Gastrocnemius medialis (tissue), 4 donors: ENCODE data around the gene GRIK2. TPM values are rescaled to one million over a fixed set of nuclear protein-coding genes. Genes with fewer than 3 reads are reported as not detected.

ENCODE experiments used
- ATAC-seq, 2 donors: fragments of 150-250 bp; one replicate each; pipeline ENCODE4 v1.9.1; 2016
- DNase-seq, 2 donors: peaks; one replicate each; pipeline ENCODE4 v3.0.0-alpha.2; 2019
- H3K27ac ChIP-seq, 4 donors: fragments of 200-600 bp; sonication (generic); 1 replicate in 1 of 4; 2 replicates in 3 of 4; pipeline ENCODE4 v1.5.1; 2016 to 2018; ENCODE audit warnings: mild to moderate bottlenecking in 2 of 4, moderate library complexity in 1 of 4
- H3K27me3 ChIP-seq, 3 donors: fragments of 200-600 bp; sonication (generic) in 2 of 3; 1 replicate in 1 of 3; 2 replicates in 2 of 3; pipeline versions ENCODE4 v1.5.1 to v1.6.0; 2016 to 2019; ENCODE audit warnings: mild to moderate bottlenecking in 1 of 3, moderate library complexity in 1 of 3
- H3K36me3 ChIP-seq, 2 donors: fragments of 200-600 bp; sonication (generic) in 1 of 2; one replicate each; pipeline ENCODE4 v1.5.1; 2017 to 2018
- H3K4me1 ChIP-seq, 2 donors: fragments of 200-600 bp; sonication (generic) in 1 of 2; one replicate each; pipeline ENCODE4 v1.5.1; 2016 to 2017; ENCODE audit warnings: mild to moderate bottlenecking in 2 of 2
- H3K4me3 ChIP-seq, 4 donors: fragments of 200-600 bp; sonication (generic) in 3 of 4; 1 replicate in 1 of 4; 2 replicates in 3 of 4; pipeline ENCODE4 v1.5.1; 2016 to 2019; ENCODE audit warnings: mild to moderate bottlenecking in 2 of 4
- H3K9me3 ChIP-seq, 3 donors: fragments of 200-600 bp; sonication (generic) in 2 of 3; 1 replicate in 1 of 3; 2 replicates in 2 of 3; pipeline ENCODE4 v1.5.1; 2016 to 2019
- POLR2A ChIP-seq, 2 donors: fragments of 450-650 bp; IDR thresholded peaks; one replicate each; pipeline ENCODE4 v1.6.1; 2017; ENCODE audit warnings: antibody characterized with exemption in 2 of 2, mild to moderate bottlenecking in 2 of 2, moderate library complexity in 2 of 2
- in situ Hi-C, 4 donors: fragments of 200-750 bp; cut with MboI; loops; one replicate each; pipeline versions ENCODE4 v1.15.0 to v1.8.0; 2017; ENCODE audit warnings: low sequenced_read_pairs in 4 of 4
- intact Hi-C: fragments of 100-400 bp; cut with DNase I; formaldehyde crosslinking; loops from one replicate; pipeline ENCODE4 v1.15.1; 2023; ENCODE audit warnings: low total_unique reads
- total RNA-seq, 4 donors: library from RNA; depleted of rRNA; stranded (reverse); fragments of >200 nt; gene quantifications; one replicate each; pipeline versions ENCODE4 v1.1.0 to v1.2.3, GENCODE V29; 2016
- TF ChIP-seq, protein P1 (sequence below), 5 experiments: fragments of 450-650 bp in 3 of 5; fragments of 200-600 bp in 2 of 5; sonication (generic) in 2 of 5; IDR thresholded peaks in 4 of 5; conservative IDR thresholded peaks in 1 of 5; 1 replicate in 4 of 5; 2 replicates in 1 of 5; pipeline ENCODE4 v1.5.1; 2016 to 2019; ENCODE audit warnings: antibody characterized with exemption in 5 of 5, mild to moderate bottlenecking in 3 of 5, moderate library complexity in 3 of 5

The GRIK2 gene
- total RNA-seq, 4 donors from 2014 or later, result 0.39 to 5.1 (median 0.79) TPM

DNA sequence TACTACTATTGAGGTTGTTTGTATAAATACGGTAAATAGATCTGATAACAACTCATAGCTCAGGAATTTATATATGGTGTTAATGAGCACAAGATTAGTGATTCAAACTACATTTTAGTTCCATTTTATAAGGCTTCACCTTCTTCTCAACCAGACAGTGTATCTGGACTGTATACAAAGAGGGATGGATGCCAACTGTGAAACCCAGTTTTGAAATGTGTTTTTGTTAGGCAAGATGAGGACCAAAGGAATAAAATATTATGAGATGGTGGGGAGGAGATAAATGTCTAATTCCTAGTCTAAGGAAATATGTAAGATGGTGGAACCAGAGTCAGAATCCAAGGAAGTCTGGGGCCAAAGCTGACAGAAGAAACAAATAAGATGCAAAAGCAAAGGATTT is 329.0 kb downstream of the GRIK2 start:
- TF ChIP-seq, protein P1, sequence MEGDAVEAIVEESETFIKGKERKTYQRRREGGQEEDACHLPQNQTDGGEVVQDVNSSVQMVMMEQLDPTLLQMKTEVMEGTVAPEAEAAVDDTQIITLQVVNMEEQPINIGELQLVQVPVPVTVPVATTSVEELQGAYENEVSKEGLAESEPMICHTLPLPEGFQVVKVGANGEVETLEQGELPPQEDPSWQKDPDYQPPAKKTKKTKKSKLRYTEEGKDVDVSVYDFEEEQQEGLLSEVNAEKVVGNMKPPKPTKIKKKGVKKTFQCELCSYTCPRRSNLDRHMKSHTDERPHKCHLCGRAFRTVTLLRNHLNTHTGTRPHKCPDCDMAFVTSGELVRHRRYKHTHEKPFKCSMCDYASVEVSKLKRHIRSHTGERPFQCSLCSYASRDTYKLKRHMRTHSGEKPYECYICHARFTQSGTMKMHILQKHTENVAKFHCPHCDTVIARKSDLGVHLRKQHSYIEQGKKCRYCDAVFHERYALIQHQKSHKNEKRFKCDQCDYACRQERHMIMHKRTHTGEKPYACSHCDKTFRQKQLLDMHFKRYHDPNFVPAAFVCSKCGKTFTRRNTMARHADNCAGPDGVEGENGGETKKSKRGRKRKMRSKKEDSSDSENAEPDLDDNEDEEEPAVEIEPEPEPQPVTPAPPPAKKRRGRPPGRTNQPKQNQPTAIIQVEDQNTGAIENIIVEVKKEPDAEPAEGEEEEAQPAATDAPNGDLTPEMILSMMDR (IDR thresholded peaks at IDR 0.05 in 4 of 5, conservative IDR thresholded peaks at IDR 0.05 in 1 of 5), result no peak
- no peak for TF ChIP-seq POLR2A (IDR thresholded peaks at IDR 0.05)
- no peak overlapping the region for H3K27ac ChIP-seq
- ATAC-seq, result no peak
- H3K27me3 ChIP-seq, result no peaks in the 10 kb centered on the region
- intact Hi-C loops, result no loop called here
- no peak for DNase-seq
- H3K4me3 ChIP-seq, result no peak overlapping the region
- no peaks in the 10 kb centered on the region for H3K36me3 ChIP-seq
- H3K4me1 ChIP-seq, result no peaks in the 10 kb centered on the region
- in situ Hi-C loops, result no loop called here
- no peaks in the 10 kb centered on the region for H3K9me3 ChIP-seq

DNA sequence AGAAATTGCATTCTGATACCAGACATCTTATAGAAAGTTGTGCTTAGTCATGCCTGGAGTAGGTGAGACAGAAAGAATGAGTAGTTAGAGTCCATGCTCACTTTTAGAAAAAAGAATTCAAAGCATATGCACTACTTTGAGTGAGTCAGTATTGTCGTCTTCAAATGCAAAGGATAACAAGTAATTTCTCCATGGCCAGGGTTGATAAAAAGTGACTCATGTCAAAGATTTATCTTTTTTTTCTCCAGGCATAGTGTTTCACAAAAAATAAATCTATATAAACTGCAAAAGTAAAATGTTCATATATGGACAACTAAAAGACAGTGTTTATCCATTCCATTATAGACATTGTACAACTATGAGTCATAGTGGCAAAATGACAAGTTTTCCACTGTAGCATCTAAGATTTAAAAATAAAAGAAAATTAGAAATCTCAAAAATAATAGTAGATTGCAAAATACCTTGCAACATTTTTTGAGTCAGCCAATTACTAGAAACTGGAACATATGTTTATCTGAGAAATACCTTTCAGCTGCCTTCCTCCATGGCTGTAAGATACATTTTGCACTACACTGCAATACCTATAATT is 329.6 kb downstream of the GRIK2 start:
- TF ChIP-seq, protein P1 (IDR thresholded peaks at IDR 0.05 in 4 of 5, conservative IDR thresholded peaks at IDR 0.05 in 1 of 5), result no peak
- no peak for TF ChIP-seq POLR2A (IDR thresholded peaks at IDR 0.05)
- no peak overlapping the region for H3K27ac ChIP-seq
- H3K36me3 ChIP-seq, result no peaks in the 10 kb centered on the region
- no peaks in the 10 kb centered on the region for H3K4me1 ChIP-seq
- ATAC-seq (no peak), DNase-seq (no peak)
- H3K9me3 ChIP-seq, result no peaks in the 10 kb centered on the region
- intact Hi-C loops (no loop called here), in situ Hi-C loops (no loop called here)
- no peak overlapping the region for H3K4me3 ChIP-seq
- H3K27me3 ChIP-seq, result no peaks in the 10 kb centered on the region

DNA sequence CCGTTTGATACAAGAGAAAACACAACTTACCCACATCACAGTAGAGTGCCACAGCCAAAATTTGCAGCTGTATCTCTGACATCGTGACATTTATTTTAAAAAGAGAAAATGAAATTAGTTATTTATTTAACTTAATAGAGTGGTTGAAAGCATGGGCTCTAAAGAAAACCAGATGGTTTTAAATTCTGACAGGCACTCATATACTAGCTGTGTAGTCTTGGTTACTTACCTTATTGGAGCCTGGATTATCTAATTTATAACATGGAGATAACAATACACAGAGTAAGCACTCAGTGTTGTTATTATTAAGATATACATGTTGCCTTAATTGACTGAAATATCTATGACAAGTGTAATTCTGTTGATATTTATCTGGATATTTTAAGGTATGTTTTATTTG is 334.9 kb downstream of the GRIK2 start:
- H3K27ac ChIP-seq, result no peak overlapping the region
- ATAC-seq (no peak), DNase-seq (no peak)
- in situ Hi-C loops (no loop called here), intact Hi-C loops (no loop called here)
- H3K36me3 ChIP-seq, result no peaks in the 10 kb centered on the region
- H3K4me1 ChIP-seq, result no peaks in the 10 kb centered on the region
- H3K4me3 ChIP-seq, result no peak overlapping the region
- no peaks in the 10 kb centered on the region for H3K27me3 ChIP-seq
- TF ChIP-seq POLR2A (IDR thresholded peaks at IDR 0.05), result no peak
- TF ChIP-seq, protein P1 (IDR thresholded peaks at IDR 0.05 in 4 of 5, conservative IDR thresholded peaks at IDR 0.05 in 1 of 5), result no peak
- H3K9me3 ChIP-seq, result no peaks in the 10 kb centered on the region

DNA sequence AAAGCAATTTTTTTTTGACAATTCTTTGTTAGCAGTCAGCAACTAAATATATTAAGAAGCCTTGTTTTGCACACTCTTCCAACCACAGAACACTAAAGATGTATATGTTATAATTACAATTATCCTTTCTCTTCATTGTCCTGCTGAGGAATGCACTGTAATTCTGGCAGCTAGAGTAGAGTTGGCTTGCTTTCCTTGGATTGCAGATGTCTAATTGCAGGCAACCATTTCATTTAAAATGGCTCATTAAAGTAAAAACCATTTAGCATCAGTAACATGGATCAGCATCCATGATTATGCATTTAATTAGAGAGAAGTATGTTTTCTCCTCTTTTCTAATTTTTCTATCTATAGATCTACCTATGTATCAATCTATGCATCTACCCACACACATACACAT is 335.4 kb downstream of the GRIK2 start:
- no peaks in the 10 kb centered on the region for H3K36me3 ChIP-seq
- H3K4me1 ChIP-seq, result no peaks in the 10 kb centered on the region
- H3K4me3 ChIP-seq, result no peak overlapping the region
- ATAC-seq (no peak), DNase-seq (no peak)
- H3K27me3 ChIP-seq, result no peaks in the 10 kb centered on the region
- H3K27ac ChIP-seq, result no peak overlapping the region
- no peaks in the 10 kb centered on the region for H3K9me3 ChIP-seq
- TF ChIP-seq, protein P1 (IDR thresholded peaks at IDR 0.05 in 4 of 5, conservative IDR thresholded peaks at IDR 0.05 in 1 of 5), result no peak
- TF ChIP-seq POLR2A (IDR thresholded peaks at IDR 0.05), result no peak
- intact Hi-C loops, result no loop called here
- in situ Hi-C loops, result no loop called here

DNA sequence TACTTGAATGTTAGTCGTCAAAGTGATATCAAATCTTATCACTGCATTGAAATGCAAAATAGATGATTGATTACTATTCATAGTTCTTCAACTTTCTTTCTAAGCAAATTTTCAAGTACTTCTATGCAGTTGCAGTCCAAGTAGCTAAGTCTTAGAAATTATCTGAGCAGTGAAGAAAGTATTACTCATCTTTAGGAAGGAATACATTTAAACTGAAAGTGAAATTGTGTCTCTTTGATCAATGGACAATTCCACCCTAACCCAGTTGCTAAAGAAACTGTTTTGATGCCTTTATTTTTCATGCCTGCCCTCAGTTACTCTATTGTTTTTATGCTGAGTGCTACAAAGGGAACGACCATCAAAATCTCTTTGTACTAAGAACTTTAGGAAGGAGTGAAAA is 337.4 kb downstream of the GRIK2 start:
- H3K4me1 ChIP-seq, result no peaks in the 10 kb centered on the region
- H3K27me3 ChIP-seq, result no peaks in the 10 kb centered on the region
- no peak overlapping the region for H3K27ac ChIP-seq
- in situ Hi-C loops (no loop called here), intact Hi-C loops (loop anchor here (10.0 kb wide), 1 partner anchor 84 kb away; no protein-coding TSS in a partner anchor)
- ATAC-seq (no peak), DNase-seq (no peak)
- H3K4me3 ChIP-seq, result no peak overlapping the region
- H3K36me3 ChIP-seq, result no peaks in the 10 kb centered on the region
- H3K9me3 ChIP-seq, result no peaks in the 10 kb centered on the region
- no peak for TF ChIP-seq POLR2A (IDR thresholded peaks at IDR 0.05)
- TF ChIP-seq, protein P1 (IDR thresholded peaks at IDR 0.05 in 4 of 5, conservative IDR thresholded peaks at IDR 0.05 in 1 of 5), result no peak
